Measurements from ENCODE around the gene MYL5. TPM values are rescaled to one million over a fixed set of nuclear protein-coding genes. Genes with fewer than 3 reads are reported as not detected.
A peak's percentile ranks its signal among the peaks of the same experiment; 100 is the strongest.

Gene MYL5
- total and polyA plus RNA-seq, 2 of the 13 experiments (the other 11 are each of a cell fraction or from before 2014, with no cell fraction given): 6.5 to 16.0 TPM

DNA sequence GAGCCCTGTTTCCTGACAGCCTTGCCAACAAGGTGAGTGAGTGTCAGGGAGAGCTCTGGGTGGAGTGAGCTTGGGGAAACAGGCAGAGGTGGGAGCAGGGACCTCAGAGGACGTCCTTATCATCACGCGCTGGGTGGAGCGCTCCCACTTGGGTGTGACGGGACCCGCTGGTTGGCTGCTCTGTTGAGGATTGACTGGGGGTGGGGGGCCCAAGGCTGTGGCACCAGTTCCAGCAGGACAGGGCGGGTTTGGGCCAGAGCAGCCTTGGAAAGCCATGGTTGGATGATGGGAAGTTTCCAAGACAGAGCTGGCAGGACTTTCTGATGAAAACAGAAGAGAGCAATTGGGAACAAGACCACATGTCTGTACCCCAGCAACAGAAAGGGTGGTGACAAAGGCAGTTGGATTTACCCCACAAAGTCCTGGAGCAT is 28.3 kb downstream of the MYL5 start:
- Histone ChIP-seq H3K9me3 (ENCODE audit: low read length) (no peaks in the 10 kb centered on the region), H3K27ac (ENCODE audit: extremely low read length, insufficient read depth, low read length) (no peak overlapping the region), H3K4me1 (ENCODE audit: insufficient read depth, low read length) (peaks cover 50% of the 10 kb centered on the region), H3K4me3 (replicated peaks in 1 of 3; ENCODE audit: insufficient read depth in 1 of 3, low read depth in 2 of 3, low read length in 3 of 3) (no peak overlapping the region), H4K20me1 (ENCODE audit: insufficient read depth, low read length) (peaks cover 6% of the 10 kb centered on the region; the same call in 1 of the 2 replicates), H3K4me2 (ENCODE audit: low read depth, low read length) (no peak overlapping the region), H2AFZ (ENCODE audit: low read length) (no peak overlapping the region), H3K27me3 (ENCODE audit: control insufficient read depth in 1 of 2, insufficient read depth in 2 of 2, low read length in 2 of 2) (peaks cover 3 to 16% of the 10 kb centered on the region in 2 experiments; a peak in 2 of 5 replicates), H3K36me3 (replicated peaks in 1 of 2; ENCODE audit: control insufficient read depth in 1 of 2, insufficient read depth in 2 of 2, low read length in 2 of 2) (no peaks in the 10 kb centered on the region), H3K79me2 (ENCODE audit: insufficient read depth, low read length) (peaks cover 14% of the 10 kb centered on the region), H3K9ac (ENCODE audit: insufficient read depth, low read depth, low read length) (no peak overlapping the region)
- ChIA-PET POLR2A (no interaction called here), CTCF (ENCODE audit: low intra/inter-chr PET ratio, low total read pairs) (no interaction called here)
- no peak for FAIRE-seq
- in situ Hi-C loops (cut with HindIII; ENCODE audit: extremely low pct_ligation_motif_present, low pct_unique_long_range_greater_than_20kb) (no loop called here), intact Hi-C loops (cut with micrococcal nuclease; ENCODE audit: unreplicated experiment) (no loop called here)
- TF ChIP-seq SMARCC2 (IDR thresholded peaks at IDR 0.05): no peak
- ATAC-seq: no peak
- no TSS peak for BruUV-seq (replicated peaks)
- no peak for DNase-seq (ENCODE audit: low spot score)
- WGBS (ENCODE audit: low lambda C conversion rate): 38% methylated on average over 7 of the region's 7 CpGs

DNA sequence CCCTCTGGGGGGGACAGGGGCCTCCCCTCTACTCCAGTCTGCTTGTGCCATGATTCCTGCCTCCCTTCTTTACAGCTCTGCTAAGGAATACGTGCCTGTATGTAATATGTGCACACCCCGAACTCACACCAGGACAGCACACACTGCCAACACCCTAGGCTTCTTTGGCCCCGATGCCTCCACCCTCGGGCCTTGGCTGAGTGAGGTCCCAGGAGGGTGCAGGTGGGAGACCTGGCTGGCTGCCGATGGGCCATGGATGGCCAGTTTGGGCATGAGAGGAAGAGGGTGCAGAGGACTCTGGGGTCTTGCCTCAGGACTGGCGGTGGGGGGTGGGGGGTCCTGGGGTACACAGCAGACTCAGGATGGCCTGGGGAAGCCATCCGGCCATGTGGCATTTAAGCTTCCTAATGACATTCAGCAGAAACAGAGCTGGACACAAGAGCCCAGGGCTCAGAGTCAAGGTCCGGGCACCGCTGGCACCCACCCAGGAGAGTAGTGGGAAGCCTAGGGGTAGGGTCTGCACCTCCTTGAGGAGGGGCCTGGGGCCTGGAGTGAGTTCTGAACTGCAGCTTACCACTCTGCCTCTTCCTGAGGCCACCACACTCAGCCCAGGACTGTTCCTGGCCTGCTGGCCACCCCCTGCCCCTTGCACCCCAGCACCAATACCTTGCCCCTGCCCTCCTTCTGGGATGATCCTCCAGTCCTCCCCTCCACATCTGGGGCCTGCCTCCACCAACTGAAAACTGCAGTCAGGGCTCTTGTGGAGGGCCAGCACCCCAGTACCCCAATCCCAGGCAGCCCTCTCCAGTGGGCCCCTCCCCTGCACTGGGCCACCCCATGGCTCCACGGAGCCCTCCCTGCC is 29.2 kb downstream of the MYL5 start:
- ChIA-PET POLR2A (no interaction called here), CTCF (ENCODE audit: low intra/inter-chr PET ratio, low total read pairs) (no interaction called here)
- H3K9me3 ChIP-seq (ENCODE audit: low read length): no peaks in the 10 kb centered on the region
- no peak for DNase-seq (ENCODE audit: low spot score)
- no peak for ATAC-seq
- BruUV-seq (replicated peaks): no TSS peak
- H3K79me2 ChIP-seq (ENCODE audit: insufficient read depth, low read length): peaks cover 20% of the 10 kb centered on the region
- H3K9ac ChIP-seq (ENCODE audit: insufficient read depth, low read depth, low read length): no peak overlapping the region
- peaks cover 3 to 15% of the 10 kb centered on the region in 2 experiments; a peak in 2 of 5 replicates for H3K27me3 ChIP-seq (ENCODE audit: control insufficient read depth in 1 of 2, insufficient read depth in 2 of 2, low read length in 2 of 2)
- in situ Hi-C loops (cut with HindIII; ENCODE audit: extremely low pct_ligation_motif_present, low pct_unique_long_range_greater_than_20kb) (no loop called here), intact Hi-C loops (cut with micrococcal nuclease; ENCODE audit: unreplicated experiment) (loop anchor here (2.0 kb wide), 1 partner anchor 17 kb away; no protein-coding TSS in a partner anchor)
- H3K4me3 ChIP-seq (replicated peaks in 1 of 3; ENCODE audit: insufficient read depth in 1 of 3, low read depth in 2 of 3, low read length in 3 of 3): peak overlapping the region in 1 of 3 experiments; percentile 38; a peak in 1 of 6 replicates
- H2AFZ ChIP-seq (ENCODE audit: low read length): no peak overlapping the region
- H3K27ac ChIP-seq (ENCODE audit: extremely low read length, insufficient read depth, low read length): no peak overlapping the region
- FAIRE-seq: no peak
- TF ChIP-seq ELF4 (CRISPR knock-in tag; IDR thresholded peaks at IDR 0.05; ENCODE audit: borderline replicate concordance) (no peak), YEATS4 (CRISPR knock-in tag; IDR thresholded peaks at IDR 0.05; ENCODE audit: borderline replicate concordance) (no peak)
- H4K20me1 ChIP-seq (ENCODE audit: insufficient read depth, low read length): peaks cover 12% of the 10 kb centered on the region
- H3K4me1 ChIP-seq (ENCODE audit: insufficient read depth, low read length): peaks cover 57% of the 10 kb centered on the region
- WGBS (ENCODE audit: low lambda C conversion rate): 46% methylated on average over 2 of the region's 10 CpGs
- peak overlapping the region; percentile 49; the same call in 1 of the 2 replicates for H3K4me2 ChIP-seq (ENCODE audit: low read depth, low read length)
- no peaks in the 10 kb centered on the region for H3K36me3 ChIP-seq (replicated peaks in 1 of 2; ENCODE audit: control insufficient read depth in 1 of 2, insufficient read depth in 2 of 2, low read length in 2 of 2)
